Mucosa of stomach (tissue), 1 donor: ENCODE results near the gene GFER.

Experiments used
- H3K27me3 ChIP-seq: one replicate; pipeline ENCODE4 v1.7.0; 2013; ENCODE audit warnings: mild to moderate bottlenecking, low read length; ENCODE audit not compliant: control insufficient read depth, insufficient read depth
- H3K36me3 ChIP-seq: one replicate; pipeline ENCODE4 v1.7.0; 2013; ENCODE audit warnings: low read length; ENCODE audit not compliant: control insufficient read depth, insufficient read depth
- H3K4me1 ChIP-seq: one replicate; pipeline ENCODE4 v1.7.0; 2013; ENCODE audit warnings: mild to moderate bottlenecking, low read length; ENCODE audit not compliant: control insufficient read depth, insufficient read depth
- H3K4me3 ChIP-seq: one replicate; pipeline ENCODE4 v1.7.0; 2013; ENCODE audit warnings: low read length
- H3K9ac ChIP-seq: one replicate; pipeline ENCODE4 v1.7.0; 2013; ENCODE audit warnings: mild to moderate bottlenecking, low read length, moderate library complexity
- H3K9me3 ChIP-seq: one replicate; pipeline ENCODE4 v1.7.0; 2013; ENCODE audit warnings: mild to moderate bottlenecking, low read length, moderate library complexity; ENCODE audit not compliant: control insufficient read depth
- donor health status: Pancreatic carcinoma.

The GFER gene

DNA sequence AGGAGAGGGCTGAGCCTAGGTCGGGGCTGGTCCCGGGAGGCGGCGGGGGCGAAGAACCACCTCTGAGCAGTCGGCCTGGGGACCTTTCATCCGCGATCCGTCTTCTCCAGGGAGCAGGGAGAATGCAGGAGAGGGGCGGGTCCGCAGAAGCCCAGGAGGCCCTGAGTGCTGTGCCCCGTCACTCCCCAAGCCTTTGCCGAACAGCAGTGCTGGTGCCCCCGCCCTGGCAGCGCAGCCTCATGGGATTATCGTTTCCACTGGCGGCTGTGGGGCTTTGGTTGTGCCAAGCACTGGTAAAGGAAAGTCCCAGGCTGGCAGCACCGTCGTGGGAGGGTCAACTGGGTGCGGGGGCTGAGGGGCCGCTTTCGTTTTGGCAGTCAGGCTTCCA lies 11.5 kb upstream of the GFER start:
- peak overlapping the region; percentile 23 for H3K4me3 ChIP-seq
- peaks cover 13% of the 10 kb centered on the region for H3K4me1 ChIP-seq
- H3K9ac ChIP-seq, result peak overlapping the region; percentile 79
- no peaks in the 10 kb centered on the region for H3K27me3 ChIP-seq
- H3K36me3 ChIP-seq, result peaks cover 14% of the 10 kb centered on the region
- H3K9me3 ChIP-seq, result no peaks in the 10 kb centered on the region

- no peak overlapping the region for H3K9ac ChIP-seq
- H3K4me3 ChIP-seq, result no peak overlapping the region
- peaks cover 14% of the 10 kb centered on the region for H3K36me3 ChIP-seq
- H3K9me3 ChIP-seq, result no peaks in the 10 kb centered on the region
- H3K4me1 ChIP-seq, result peaks cover 21% of the 10 kb centered on the region
- no peaks in the 10 kb centered on the region for H3K27me3 ChIP-seq
These were observed 10.4 kb upstream of the GFER start for GRCh38 chr16:1973461-1974156.

GRCh38 chr16:1974157-1975070 lies 9.6 kb upstream of the GFER start:
- no peaks in the 10 kb centered on the region for H3K9me3 ChIP-seq
- peaks cover 24% of the 10 kb centered on the region for H3K4me1 ChIP-seq
- no peak overlapping the region for H3K9ac ChIP-seq
- H3K4me3 ChIP-seq, result no peak overlapping the region
- peaks cover 14% of the 10 kb centered on the region for H3K36me3 ChIP-seq
- peaks cover 3% of the 10 kb centered on the region for H3K27me3 ChIP-seq

DNA sequence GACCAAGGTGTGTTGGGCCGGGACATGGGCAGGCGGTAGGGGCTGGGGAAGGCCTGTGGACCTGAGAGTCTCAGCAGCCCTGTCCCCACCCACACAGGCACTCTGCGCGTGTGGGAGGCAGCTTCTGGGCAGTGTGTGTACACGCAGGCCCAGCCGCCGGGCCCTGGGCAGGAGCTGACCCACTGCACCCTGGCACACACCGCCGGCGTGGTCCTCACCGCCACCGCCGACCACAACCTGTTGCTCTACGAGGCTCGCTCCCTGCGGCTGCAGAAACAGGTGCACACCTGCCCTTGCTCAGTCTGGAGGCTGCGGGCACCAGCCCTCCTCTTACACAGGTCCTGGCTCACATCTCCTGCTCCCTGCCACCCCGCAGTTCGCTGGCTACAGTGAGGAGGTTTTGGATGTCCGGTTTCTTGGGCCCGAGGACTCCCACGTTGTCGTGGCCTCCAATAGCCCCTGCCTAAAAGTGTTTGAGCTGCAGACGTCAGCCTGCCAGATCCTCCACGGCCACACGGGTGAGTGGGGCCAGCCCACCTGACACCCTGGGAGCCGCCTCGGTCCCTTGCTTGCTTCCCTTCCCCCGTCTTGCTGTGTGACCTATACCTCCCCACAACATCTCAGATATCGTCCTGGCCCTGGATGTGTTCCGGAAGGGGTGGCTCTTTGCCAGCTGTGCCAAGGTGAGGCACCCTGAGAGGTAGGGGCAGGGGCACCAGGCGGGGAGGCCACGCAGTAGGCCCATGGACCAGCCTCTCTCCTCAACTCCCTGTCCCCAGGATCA lies 8.4 kb upstream of the GFER start:
- Histone ChIP-seq H3K9ac (no peak overlapping the region), H3K9me3 (no peaks in the 10 kb centered on the region), H3K36me3 (peaks cover 14% of the 10 kb centered on the region), H3K4me1 (peaks cover 36% of the 10 kb centered on the region), H3K4me3 (no peak overlapping the region), H3K27me3 (peaks cover 10% of the 10 kb centered on the region)

- Histone ChIP-seq H3K27me3 (peaks cover 16% of the 10 kb centered on the region), H3K36me3 (peaks cover 14% of the 10 kb centered on the region)
These were observed 7.8 kb upstream of the GFER start for GRCh38 chr16:1976216-1976520.

GRCh38 chr16:1976951-1977874 lies 6.8 kb upstream of the GFER start:
- no peak overlapping the region for H3K9ac ChIP-seq
- H3K9me3 ChIP-seq, result no peaks in the 10 kb centered on the region
- H3K36me3 ChIP-seq, result peaks cover 14% of the 10 kb centered on the region
- H3K4me1 ChIP-seq, result peaks cover 47% of the 10 kb centered on the region
- no peak overlapping the region for H3K4me3 ChIP-seq
- peaks cover 21% of the 10 kb centered on the region for H3K27me3 ChIP-seq

More at GRCh38 chr16:1976216-1976520, 7.8 kb upstream of the GFER start:
- H3K4me1 ChIP-seq, result peaks cover 38% of the 10 kb centered on the region
- H3K9me3 ChIP-seq, result no peaks in the 10 kb centered on the region
- H3K9ac ChIP-seq, result no peak overlapping the region
- H3K4me3 ChIP-seq, result no peak overlapping the region

- H3K4me1 ChIP-seq, result peaks cover 47% of the 10 kb centered on the region
- H3K27me3 ChIP-seq, result peaks cover 21% of the 10 kb centered on the region
- peaks cover 14% of the 10 kb centered on the region for H3K36me3 ChIP-seq
- no peaks in the 10 kb centered on the region for H3K9me3 ChIP-seq
- H3K9ac ChIP-seq, result no peak overlapping the region
- H3K4me3 ChIP-seq, result no peak overlapping the region
These were observed 6.1 kb upstream of the GFER start for GRCh38 chr16:1977875-1978268.

- H3K4me3 ChIP-seq, result no peak overlapping the region
- H3K27me3 ChIP-seq, result peaks cover 24% of the 10 kb centered on the region
- no peaks in the 10 kb centered on the region for H3K9me3 ChIP-seq
- peak overlapping the region; percentile 70 for H3K9ac ChIP-seq
- H3K36me3 ChIP-seq, result peaks cover 14% of the 10 kb centered on the region
- peaks cover 53% of the 10 kb centered on the region for H3K4me1 ChIP-seq
These were observed 5.4 kb upstream of the GFER start for GRCh38 chr16:1978476-1979120.

GRCh38 chr16:1979271-1980029 lies 4.5 kb upstream of the GFER start:
- H3K27me3 ChIP-seq, result peaks cover 24% of the 10 kb centered on the region
- H3K9me3 ChIP-seq, result no peaks in the 10 kb centered on the region
- peaks cover 55% of the 10 kb centered on the region for H3K4me1 ChIP-seq
- H3K9ac ChIP-seq, result peak overlapping the region; percentile 70
- H3K4me3 ChIP-seq, result no peak overlapping the region
- H3K36me3 ChIP-seq, result peaks cover 11% of the 10 kb centered on the region

- Histone ChIP-seq H3K9me3 (no peaks in the 10 kb centered on the region), H3K4me3 (no peak overlapping the region), H3K4me1 (peaks cover 62% of the 10 kb centered on the region), H3K9ac (peak overlapping the region; percentile 70), H3K27me3 (peaks cover 24% of the 10 kb centered on the region), H3K36me3 (peaks cover 9% of the 10 kb centered on the region)
These were observed 3.8 kb upstream of the GFER start for GRCh38 chr16:1980030-1980769.
